ENCODE results near the gene GUCA2A. TPM values are rescaled to one million over a fixed set of nuclear protein-coding genes. Genes with fewer than 3 reads are reported as not detected.
A peak's percentile ranks its signal among the peaks of the same experiment; 100 is the strongest.

Gene GUCA2A
- total and polyA plus RNA-seq, 2 of the 8 experiments (the other 6 are each of a cell fraction or from before 2014, with no cell fraction given): not detected

DNA sequence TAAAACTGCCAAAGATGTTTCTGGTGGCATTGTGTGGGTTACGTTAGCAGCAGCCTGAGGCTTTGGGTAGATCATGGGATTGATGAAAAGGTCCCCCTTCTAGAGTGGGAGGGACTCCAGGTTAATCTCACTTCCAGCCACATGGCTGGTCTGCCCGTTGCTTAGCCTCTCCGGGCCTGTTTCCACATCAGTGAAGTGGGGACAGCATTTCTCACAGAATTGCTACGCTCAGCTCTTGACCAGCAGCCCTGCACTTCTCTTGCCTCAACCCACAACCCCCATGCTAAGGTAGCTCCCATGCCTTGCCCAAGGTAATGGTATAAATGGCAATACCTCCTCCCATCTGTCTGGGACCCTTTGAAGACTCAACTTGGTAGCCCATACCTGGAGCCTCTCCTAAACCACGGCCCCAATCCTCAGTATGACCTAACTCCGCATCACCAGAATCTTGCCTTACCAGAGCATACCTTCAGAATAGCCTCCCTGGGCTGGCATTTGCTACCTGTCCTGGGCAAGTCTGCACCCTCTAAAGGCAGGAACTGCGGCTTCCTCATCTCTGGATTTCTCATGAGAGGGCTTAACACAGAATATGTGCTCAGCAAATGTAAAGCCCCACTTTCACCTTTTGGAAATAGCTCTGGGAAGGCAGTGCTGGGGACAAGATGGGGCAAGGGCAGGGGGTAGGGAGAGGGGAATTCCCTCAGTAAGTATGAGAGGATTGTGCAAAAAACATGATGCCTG, 10.9 kb upstream of the GUCA2A start (continued):
- TF ChIP-seq SRF (IDR thresholded peaks at IDR 0.05; ENCODE audit: low read depth, low read length) (no peak), GTF2F1 (IDR thresholded peaks at IDR 0.05; ENCODE audit: borderline replicate concordance, low read depth, low read length) (no peak), POLR2AphosphoS5 (IDR thresholded peaks at IDR 0.05; ENCODE audit: low read depth, low read length) (peak; percentile 23; the same call in 1 of the 2 replicates), MAFK (IDR thresholded peaks at IDR 0.05; ENCODE audit: low read depth, low read length) (no peak), RAD21 (IDR thresholded peaks at IDR 0.05 in 1 of 2, conservative IDR thresholded peaks at IDR 0.05 in 1 of 2; ENCODE audit: low read depth in 2 of 2, low read length in 2 of 2) (no peak), ZNF274 (IDR thresholded peaks at IDR 0.05; ENCODE audit: borderline replicate concordance, extremely low read depth, low read length) (no peak)
- TF ChIP-seq, protein P1, sequence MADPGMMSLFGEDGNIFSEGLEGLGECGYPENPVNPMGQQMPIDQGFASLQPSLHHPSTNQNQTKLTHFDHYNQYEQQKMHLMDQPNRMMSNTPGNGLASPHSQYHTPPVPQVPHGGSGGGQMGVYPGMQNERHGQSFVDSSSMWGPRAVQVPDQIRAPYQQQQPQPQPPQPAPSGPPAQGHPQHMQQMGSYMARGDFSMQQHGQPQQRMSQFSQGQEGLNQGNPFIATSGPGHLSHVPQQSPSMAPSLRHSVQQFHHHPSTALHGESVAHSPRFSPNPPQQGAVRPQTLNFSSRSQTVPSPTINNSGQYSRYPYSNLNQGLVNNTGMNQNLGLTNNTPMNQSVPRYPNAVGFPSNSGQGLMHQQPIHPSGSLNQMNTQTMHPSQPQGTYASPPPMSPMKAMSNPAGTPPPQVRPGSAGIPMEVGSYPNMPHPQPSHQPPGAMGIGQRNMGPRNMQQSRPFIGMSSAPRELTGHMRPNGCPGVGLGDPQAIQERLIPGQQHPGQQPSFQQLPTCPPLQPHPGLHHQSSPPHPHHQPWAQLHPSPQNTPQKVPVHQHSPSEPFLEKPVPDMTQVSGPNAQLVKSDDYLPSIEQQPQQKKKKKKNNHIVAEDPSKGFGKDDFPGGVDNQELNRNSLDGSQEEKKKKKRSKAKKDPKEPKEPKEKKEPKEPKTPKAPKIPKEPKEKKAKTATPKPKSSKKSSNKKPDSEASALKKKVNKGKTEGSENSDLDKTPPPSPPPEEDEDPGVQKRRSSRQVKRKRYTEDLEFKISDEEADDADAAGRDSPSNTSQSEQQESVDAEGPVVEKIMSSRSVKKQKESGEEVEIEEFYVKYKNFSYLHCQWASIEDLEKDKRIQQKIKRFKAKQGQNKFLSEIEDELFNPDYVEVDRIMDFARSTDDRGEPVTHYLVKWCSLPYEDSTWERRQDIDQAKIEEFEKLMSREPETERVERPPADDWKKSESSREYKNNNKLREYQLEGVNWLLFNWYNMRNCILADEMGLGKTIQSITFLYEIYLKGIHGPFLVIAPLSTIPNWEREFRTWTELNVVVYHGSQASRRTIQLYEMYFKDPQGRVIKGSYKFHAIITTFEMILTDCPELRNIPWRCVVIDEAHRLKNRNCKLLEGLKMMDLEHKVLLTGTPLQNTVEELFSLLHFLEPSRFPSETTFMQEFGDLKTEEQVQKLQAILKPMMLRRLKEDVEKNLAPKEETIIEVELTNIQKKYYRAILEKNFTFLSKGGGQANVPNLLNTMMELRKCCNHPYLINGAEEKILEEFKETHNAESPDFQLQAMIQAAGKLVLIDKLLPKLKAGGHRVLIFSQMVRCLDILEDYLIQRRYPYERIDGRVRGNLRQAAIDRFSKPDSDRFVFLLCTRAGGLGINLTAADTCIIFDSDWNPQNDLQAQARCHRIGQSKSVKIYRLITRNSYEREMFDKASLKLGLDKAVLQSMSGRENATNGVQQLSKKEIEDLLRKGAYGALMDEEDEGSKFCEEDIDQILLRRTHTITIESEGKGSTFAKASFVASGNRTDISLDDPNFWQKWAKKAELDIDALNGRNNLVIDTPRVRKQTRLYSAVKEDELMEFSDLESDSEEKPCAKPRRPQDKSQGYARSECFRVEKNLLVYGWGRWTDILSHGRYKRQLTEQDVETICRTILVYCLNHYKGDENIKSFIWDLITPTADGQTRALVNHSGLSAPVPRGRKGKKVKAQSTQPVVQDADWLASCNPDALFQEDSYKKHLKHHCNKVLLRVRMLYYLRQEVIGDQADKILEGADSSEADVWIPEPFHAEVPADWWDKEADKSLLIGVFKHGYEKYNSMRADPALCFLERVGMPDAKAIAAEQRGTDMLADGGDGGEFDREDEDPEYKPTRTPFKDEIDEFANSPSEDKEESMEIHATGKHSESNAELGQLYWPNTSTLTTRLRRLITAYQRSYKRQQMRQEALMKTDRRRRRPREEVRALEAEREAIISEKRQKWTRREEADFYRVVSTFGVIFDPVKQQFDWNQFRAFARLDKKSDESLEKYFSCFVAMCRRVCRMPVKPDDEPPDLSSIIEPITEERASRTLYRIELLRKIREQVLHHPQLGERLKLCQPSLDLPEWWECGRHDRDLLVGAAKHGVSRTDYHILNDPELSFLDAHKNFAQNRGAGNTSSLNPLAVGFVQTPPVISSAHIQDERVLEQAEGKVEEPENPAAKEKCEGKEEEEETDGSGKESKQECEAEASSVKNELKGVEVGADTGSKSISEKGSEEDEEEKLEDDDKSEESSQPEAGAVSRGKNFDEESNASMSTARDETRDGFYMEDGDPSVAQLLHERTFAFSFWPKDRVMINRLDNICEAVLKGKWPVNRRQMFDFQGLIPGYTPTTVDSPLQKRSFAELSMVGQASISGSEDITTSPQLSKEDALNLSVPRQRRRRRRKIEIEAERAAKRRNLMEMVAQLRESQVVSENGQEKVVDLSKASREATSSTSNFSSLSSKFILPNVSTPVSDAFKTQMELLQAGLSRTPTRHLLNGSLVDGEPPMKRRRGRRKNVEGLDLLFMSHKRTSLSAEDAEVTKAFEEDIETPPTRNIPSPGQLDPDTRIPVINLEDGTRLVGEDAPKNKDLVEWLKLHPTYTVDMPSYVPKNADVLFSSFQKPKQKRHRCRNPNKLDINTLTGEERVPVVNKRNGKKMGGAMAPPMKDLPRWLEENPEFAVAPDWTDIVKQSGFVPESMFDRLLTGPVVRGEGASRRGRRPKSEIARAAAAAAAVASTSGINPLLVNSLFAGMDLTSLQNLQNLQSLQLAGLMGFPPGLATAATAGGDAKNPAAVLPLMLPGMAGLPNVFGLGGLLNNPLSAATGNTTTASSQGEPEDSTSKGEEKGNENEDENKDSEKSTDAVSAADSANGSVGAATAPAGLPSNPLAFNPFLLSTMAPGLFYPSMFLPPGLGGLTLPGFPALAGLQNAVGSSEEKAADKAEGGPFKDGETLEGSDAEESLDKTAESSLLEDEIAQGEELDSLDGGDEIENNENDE (IDR thresholded peaks at IDR 0.05; ENCODE audit: insufficient replicate concordance, low read length): no peak

All from H1 (cell line).